Measurements from ENCODE around the gene GTF3C2.
A peak's percentile ranks its signal among the peaks of the same experiment; 100 is the strongest.

Gene GTF3C2, protein sequence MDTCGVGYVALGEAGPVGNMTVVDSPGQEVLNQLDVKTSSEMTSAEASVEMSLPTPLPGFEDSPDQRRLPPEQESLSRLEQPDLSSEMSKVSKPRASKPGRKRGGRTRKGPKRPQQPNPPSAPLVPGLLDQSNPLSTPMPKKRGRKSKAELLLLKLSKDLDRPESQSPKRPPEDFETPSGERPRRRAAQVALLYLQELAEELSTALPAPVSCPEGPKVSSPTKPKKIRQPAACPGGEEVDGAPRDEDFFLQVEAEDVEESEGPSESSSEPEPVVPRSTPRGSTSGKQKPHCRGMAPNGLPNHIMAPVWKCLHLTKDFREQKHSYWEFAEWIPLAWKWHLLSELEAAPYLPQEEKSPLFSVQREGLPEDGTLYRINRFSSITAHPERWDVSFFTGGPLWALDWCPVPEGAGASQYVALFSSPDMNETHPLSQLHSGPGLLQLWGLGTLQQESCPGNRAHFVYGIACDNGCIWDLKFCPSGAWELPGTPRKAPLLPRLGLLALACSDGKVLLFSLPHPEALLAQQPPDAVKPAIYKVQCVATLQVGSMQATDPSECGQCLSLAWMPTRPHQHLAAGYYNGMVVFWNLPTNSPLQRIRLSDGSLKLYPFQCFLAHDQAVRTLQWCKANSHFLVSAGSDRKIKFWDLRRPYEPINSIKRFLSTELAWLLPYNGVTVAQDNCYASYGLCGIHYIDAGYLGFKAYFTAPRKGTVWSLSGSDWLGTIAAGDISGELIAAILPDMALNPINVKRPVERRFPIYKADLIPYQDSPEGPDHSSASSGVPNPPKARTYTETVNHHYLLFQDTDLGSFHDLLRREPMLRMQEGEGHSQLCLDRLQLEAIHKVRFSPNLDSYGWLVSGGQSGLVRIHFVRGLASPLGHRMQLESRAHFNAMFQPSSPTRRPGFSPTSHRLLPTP

DNA sequence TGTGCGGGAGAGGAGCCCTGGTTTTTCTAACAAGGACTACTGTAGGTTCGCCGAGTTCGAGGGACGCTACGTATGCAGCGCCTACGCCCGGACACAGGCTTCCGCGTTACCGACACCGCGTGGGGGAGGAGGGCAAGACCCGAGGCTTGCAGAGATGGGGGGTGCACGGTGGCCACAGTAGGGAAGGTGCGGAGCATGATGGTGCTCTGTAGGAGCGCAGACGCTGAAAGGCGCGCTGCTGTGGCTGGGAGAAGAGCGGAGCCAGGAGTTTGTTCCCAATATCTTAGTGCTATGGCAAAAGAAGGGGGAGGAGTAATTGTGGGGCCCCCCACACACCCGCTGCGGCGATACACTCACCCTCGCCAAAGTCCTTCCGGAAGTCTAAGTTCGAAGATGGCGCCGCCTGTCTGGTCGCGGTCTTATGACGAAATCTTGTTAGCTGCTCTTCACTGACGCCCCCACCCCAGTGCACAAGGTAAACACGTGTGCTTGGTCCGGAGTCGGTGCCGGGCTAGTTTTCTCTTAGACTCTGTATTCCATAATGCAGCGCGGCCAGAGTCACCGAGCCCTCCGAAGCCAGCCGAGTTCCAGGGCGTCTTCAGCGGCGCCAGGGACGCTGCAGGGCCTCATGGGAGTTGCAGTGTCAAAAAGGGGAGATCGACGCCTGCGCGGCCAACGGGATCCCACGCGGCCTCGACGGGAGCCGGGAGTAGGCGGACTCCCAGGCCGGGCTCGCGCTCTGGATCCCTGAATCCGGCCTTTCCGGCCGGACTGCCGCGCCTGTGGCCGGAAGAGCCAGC, at the start of gene GTF3C2:
TSS of gene GTF3C2 (minus strand) at position 383 of the 800 bp plus-strand sequence. CDS start 13,210 bp downstream, outside the sequence.
- peak; percentile 97 for DNase-seq (ENCODE audit: low read depth)

DNA sequence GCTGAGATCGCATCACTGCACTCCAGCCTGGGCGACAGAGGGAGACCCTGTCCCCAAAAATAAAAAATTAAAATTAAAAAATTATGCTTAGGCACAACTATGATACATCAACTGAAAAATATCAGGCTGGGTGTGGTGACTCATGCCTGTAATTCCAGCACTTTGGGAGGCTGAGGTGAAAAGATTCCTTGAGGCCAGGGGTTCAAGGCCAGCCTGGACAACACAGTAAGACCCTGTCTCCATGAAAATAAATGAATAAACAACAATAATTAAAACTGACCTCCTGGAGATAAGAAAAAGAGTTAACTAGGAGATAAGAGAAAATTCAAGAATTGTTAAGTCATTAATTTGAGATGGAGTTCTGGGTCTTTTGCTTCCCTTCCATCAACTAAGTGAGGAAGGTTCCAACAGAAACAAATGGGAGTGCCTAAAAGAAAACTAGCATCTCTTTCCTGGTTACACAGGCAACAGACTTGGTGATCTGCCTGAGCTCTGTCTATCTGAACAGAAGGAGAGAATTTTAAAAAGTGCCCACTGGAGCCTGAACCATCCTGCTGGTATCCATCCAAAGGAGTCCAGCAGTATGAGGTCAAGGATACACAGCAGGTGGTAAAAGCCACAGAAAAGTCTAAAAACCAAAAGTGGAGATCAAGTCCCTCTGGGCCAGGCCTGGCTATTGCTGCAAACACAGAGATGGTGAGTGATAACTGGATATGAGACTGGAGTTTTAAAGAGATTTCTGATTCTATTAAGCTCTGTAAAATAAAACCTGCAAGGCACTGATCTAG, 44.0 kb upstream of the GTF3C2 start:
- no peak for DNase-seq (ENCODE audit: low read depth)

DNA sequence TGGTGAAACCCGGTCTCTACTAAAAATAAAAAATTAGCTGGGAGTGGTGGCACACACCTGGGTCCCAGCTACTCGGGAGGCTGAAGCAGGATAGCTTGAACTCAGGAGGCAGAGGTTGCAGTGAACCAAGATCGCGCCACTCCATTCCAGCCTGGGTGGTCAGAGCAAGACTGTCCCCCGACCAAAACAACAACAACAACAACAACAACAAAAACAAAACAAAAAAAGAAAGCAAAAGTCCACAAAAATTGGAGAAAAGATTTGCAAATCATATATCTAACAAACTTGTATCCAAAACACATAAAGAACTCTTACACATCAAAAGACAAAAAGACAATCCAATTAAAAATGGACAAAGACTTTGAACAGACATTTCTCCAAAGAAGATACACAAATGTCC, 42.4 kb upstream of the GTF3C2 start:
- no peak for DNase-seq (ENCODE audit: low read depth)

DNA sequence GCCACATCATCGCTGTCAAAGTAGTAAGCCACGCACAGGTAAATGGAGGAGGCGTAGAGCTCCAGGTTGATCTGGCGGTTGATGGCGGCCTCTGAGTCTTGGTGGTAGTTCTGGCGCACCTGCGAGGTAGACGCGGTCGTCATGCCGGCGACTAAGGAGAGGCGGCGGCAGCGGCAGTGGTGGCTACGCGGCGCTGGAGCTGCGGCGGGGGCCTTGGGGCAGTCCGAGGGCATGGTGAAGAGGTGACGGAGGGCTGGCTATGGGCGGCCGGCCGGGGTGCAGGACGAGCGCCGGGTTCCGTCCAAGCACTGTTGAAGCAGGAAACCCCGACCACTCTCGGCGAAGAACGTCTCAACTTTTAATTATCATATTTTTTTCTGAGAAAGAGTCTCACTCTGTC, 36.7 kb upstream of the GTF3C2 start:
- no peak for DNase-seq (ENCODE audit: low read depth)

DNA sequence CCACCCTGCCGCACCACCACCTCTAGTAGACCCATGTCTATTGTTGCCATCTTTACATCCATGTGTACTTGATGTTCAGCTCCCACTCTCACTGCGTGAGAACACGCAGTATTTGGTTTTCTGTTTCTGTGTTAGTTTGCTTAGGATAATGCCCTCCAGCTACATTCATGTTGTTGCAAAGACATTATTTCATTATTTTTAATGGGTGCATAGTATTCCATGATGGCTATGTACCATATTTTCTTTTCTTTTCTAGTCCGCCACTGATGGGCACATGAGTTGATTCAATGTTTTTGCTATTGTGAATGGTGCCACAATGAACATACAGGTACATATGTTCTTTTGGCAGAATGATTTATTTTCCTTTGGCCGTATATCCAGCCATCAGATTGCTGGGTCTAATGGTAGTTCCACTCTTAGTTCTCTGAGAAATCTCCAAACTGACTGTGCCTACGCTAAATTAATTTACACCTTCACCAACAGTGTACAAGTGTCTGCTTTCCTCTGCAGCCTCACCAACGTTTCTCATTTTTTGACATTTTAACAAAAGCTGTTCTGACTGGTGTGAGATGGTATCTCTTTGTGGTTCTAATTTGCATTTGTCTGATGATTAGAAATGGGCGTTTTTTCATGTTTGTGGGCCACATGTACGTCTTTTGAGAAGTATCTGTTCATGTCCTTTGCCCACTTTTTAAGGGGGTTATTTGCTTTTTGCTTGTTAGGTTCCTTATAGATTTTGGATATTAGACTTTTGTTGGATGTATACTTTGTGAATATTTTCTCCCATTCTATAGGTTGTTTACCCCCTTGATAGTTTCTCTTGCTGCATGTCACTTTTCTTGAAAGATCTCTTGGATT, 34.5 kb upstream of the GTF3C2 start:
- DNase-seq (ENCODE audit: low read depth) = no peak

DNA sequence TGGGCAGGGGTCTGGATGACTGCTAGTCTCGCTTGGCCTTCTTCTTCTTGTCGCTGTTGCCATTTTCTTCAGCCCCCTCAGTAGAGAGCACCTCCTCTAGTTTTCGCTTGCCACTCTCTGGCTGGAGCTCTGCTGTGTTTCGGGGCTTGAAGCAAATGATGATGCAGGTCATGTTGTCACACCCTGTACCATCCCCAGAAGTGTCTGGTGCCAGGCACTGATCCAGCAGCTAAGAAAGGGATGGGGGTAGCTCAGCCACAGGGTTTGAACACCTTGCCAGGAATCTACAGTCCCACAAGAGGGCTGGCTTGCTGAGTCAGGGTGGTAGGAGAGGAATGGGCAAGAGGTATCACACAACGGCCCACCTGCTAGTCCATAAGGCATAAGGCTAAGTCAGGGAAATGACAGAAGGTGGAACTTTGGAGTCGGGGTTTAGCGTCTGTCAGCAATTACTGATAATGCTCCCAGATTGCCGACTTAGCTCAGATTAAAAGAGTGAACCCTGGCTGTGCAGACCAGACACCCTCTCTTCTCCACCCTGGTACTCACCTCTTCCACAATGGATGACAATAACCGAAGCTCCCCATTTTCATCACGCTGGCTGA, 25.1 kb upstream of the GTF3C2 start:
- no peak for DNase-seq (ENCODE audit: low read depth)

DNA sequence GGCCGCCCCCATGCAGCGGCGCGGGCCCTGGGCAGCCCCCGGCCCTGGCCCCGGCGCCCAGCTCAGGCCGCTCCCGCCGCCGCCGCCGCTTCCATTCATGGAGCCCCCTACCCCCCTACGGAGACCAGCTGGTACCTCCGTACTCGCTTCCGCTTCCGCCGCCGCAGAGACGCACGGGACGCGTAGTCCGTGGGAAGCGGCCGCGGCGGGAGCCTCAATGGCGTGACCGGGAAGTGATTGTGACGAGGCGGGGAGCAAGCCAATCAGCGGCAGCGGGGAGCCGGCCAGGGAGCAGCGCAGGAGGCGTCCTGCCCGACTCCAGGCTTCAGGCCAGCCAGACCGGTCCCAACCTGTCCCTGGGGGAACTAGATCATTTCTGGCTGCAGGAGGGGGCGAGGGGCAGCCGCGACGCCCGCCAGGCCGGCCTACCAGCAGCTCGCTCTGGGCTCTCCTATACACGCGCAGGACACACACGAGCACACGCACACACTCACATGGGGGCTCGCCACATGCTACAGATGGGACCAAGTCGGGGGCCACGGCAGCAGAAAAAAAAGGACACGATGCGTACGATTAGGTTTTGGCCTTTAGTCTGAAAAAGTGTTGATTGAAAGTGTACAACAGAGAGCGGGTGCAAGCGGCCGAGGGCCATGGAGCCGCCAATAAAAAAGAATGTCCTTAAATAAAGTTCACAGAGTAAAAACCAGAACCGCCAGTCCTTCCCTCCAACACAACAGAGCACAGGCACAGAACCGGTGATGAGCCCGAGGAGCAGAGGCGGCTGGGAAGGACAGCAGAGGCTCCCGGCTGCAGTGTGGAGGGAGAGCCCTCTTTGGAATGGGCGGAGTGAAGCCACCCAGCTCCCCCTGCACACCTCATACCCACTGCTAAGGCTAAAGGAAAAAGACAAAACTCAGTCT, 24.3 kb upstream of the GTF3C2 start, which contains the start of gene ZNF513:
TSS of gene ZNF513 (minus strand) at position 109 of the 920 bp plus-strand sequence. CDS start 208 bp downstream, outside the sequence.
- peak; percentile 97 for DNase-seq (ENCODE audit: low read depth)

DNA sequence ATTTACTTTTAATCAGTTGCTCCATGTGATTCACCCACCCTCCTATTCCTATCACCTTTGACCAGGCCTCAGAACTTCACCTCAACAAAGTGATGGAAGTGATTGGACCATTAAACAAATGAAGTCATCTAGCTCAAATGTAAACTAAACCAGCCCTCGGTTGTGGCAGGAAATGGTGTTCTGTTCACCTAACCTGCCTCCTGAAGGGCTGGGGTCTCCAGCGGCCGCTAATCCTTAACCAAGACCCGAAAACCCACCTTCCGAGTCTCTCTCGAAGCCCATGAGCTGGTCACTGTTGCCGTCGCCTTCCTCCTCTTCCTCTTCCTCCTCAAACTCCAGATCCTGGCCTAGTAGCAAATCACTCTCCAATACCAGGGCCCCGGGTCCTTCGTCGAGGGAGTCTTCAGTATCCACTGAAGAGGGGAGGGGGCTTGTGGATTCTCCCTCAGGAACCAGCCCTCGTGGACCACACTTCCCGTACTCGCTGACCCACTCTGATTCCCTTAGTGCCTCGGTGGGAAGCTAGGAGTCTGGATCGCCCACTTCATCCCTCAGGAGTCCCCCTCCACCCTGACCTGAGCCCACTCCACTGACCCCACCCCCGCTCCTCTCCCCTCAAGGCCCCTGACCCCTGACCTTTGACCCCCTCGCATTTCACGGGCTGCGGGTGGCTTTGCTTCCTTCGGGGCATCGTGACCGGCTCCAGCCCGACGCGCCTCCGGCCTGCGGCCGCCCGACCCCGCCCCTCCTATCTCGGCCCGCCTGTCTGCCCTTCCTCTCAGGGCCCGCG, 23.5 kb upstream of the GTF3C2 start:
- peak; percentile 63 for DNase-seq (ENCODE audit: low read depth)

DNA sequence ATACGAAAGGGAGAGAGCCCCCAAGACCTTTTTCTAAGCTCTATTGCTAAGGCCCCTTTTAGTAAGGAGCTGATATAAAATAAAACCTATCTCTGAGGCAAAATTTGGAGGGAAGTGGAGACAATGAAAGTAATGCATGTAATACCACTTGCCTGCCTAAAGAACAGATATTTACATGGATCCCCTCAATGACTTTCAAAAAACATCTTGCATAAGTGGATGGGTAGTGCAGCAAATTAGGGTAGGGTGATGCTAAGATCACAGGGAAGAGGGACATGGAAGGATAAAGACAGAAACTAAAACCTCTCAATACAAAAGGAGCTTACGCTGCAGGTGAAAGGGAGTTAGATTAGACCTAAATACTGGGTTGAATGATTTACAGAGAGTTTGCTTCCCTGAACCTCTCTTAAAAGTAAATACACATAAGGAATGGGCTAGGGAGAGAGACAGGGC, 22.8 kb upstream of the GTF3C2 start:
- no peak for DNase-seq (ENCODE audit: low read depth)

DNA sequence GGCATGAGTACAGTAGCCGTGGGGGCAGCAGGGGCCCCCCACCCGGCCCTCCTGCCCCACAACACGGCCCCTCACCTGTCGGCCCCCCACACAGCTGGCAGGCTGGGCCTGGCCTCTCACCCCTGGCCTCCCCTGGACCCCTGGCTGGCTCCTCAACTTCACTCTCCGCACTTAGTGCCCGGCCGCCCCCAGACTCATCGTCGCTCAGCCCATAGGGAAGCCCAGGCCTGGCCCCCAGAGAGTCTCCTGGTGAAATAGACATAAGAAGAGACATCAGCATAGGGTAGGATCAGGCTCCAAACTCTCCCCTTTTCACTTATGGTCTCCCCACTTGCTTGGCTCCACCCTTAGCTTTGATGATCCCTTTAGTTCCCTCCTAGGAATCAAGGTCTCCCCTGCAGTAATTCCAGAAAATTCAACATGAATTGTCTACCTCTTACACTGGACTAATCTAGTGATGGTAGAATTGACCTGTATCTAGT, 22.3 kb upstream of the GTF3C2 start:
- DNase-seq (ENCODE audit: low read depth) = no peak

DNA sequence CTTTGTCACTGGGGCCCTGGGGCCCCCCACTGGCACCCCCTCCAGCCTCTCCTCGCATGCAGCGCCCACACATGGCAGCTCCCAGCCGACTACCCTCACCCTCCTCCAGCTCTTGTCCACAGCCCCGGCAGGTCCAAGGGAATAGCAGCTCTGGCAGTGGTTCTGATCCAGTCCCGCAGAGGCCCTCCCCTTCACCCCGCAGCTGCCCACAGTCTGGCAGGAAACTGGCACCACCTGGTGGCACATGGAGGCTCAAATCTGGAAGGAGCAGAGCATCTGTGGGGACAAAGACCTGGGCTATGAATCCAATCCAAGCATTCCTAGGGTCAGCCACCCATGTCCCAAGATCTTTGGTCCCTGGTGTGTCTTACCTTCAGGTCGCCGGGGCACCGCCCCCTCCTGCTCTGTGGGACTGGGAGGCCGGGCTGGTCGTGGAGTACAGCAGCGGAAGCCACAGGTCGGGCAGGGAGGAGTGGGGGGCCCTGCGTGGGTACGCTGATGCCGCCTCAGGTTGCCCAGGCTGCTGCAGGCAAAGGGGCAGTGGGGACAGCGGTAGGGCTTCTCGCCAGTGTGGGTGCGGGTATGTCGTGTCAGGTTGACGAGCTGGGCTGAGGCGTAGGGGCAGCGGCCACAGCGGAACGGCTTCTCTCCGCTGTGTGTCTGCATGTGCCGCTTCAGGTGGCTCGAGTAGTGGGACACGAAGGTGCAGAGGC, 21.7 kb upstream of the GTF3C2 start:
- no peak for DNase-seq (ENCODE audit: low read depth)

DNA sequence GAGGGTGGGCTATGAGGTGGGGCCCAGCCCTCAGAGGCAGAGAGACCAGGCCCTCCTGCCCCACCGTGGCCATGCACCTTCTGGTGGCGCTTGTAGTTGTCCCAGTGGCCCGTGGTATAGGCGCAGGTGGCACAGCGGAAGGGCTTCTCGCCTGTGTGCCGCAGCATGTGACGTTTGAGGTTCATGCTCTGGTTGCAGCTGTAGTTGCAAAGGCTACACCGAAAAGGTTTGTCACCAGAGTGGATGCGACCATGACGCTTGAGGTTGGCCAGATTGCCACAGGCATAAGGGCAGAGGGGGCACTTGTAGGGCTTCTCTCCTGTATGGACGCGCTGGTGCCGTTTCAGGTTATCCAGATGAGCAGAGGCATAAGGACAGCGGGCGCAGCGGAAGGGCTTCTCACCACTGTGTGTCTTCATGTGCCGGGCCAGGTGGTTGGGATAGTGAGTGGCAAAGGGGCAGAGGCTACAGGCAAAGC, 21.1 kb upstream of the GTF3C2 start:
- DNase-seq (ENCODE audit: low read depth) = no peak

DNA sequence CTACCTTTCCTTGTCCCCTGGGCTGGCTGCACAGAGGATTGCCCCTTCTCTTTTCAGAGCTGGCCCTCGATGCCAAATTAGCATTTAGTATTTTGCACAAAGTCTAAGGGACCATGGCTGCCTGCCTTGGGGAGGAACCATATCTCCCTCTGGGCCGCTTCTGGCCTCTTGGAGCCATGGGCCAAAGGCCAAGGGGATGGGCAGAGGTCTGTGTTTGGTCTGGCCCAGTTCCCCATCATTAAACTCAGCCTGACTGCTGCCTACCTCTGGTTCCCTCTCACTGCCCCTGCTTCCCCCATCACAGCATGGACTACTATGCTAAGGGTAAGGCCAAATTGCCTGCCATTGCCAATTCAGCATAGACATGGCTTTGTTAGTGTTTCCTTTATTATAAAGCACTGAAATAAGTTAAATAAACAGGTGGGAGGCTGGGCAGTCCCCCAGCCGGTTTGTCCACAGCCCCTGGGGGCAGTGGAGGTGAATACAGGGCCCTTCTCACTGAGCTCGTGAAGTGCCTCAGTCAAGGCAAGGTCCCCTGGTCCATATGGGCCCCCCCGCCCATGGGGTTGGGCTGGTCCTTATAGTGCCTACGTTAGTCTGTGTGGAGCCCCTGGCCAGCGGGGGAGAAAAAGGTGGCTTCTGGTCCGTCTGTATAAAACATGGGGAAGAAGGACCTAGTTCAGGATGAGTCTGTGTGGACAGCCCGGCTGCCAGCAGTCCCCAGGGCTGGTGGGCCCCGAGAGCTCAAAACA, 20.5 kb upstream of the GTF3C2 start:
- DNase-seq (ENCODE audit: low read depth) = no peak

DNA sequence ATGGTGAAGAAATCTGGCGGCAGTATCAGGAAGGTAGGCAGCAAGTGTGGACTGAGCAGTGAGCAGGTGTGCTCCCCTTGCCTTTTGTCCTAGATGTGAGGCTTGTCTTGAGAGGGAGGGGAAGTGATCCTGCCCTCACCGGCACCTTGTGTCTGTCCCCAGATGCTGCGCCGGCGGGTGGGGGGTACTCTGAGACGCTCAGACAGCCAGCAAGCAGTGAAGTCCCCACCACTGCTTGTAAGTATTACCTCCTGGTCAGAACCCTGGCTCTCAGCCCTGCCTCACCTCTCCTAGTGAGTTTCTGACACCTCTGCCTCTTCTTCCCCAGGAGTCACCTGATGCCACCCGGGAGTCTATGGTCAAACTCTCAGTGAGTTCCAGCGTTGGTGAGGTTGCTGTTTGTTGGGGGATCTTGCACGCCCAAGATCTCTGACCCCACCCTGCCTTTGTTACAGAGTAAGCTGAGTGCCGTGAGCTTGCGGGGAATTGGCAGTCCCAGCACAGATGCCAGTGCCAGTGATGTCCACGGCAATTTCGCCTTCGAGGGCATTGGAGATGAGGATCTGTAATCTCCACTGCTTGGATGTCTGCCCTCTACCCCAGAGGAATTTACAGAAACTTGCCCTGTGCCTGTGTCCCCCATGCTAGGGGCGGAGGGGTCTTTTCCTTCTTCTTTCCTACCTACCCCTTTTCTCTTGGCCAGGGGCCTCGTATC, 19.7 kb upstream of the GTF3C2 start:
- no peak for DNase-seq (ENCODE audit: low read depth)

DNA sequence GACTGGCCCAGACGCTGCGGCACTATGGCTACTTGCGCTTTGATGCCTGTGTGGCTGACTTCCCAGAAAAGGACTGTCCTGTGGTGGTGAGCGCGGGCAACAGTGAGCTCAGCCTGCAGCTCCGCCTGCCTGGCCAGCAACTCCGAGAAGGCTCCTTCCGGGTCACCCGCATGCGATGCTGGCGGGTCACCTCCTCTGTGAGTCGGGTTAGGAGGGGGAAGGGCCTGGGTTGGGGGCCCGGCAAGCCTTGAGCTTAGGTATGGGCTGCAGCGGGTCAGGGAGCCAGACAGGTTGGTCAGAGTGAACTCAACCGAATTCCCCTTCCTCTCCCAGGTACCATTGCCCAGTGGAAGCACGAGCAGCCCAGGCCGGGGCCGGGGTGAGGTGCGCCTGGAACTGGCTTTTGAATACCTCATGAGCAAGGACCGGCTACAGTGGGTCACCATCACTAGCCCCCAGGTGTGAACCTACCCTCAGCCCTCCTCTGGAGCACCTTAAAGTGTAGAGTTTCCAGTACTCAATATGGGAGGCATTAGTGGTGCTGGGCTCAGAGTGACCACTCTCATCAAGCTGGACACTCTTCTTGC, 19.0 kb upstream of the GTF3C2 start:
- DNase-seq (ENCODE audit: low read depth) = no peak

Data from iris pigment epithelial cell (primary cell).